HCT116 (cell line): ENCODE results near the gene GPR17. TPM values are rescaled to one million over a fixed set of nuclear protein-coding genes. Genes with fewer than 3 reads are reported as not detected.

Source experiments
- ATAC-seq: fragments of 200-7000 bp; cut with Tn5 transposase; 2 replicates; pipeline ENCODE4 v1.9.1; 2020; ENCODE audit warnings: mild to moderate bottlenecking, moderate library complexity
- BruUV-seq: library from RNA; stranded (reverse); fragments of 400-500 nt; replicated peaks from 2 replicates; lab custom pipeline; 2021; lab: Mats Ljungman, UMichigan
- CTCF ChIA-PET: fragments of 300-600 bp; sonication (Branson Sonifier 250); formaldehyde crosslinking; loops from one replicate; lab custom pipeline; 2021; ENCODE audit warnings: antibody characterized with exemption; lab: Charles Lee
- POLR2A ChIA-PET: fragments of 300-600, 350-600 bp; sonication (Branson Sonifier 250); formaldehyde crosslinking; loops from one replicate; lab custom pipeline; 2021; ENCODE audit warnings: antibody characterized with exemption; lab: Charles Lee
- RAD21 ChIA-PET, 2 experiments: fragments of 300-600 bp; sonication (Branson Sonifier 250); formaldehyde crosslinking; loops; one replicate each; lab custom pipeline; 2023; ENCODE audit warnings: low total read pairs in 2 of 2; ENCODE audit not compliant: uncharacterized antibody in 2 of 2, unreplicated experiment in 2 of 2, low non-redundant PET in 1 of 2; lab: Charles Lee
- DNase-seq: peaks from one replicate; pipeline ENCODE4 v3.0.0-alpha.2; 2010; ENCODE audit warnings: low read depth, low spot score
- H2AFZ ChIP-seq: fragments of 200-600 bp; shearing (Covaris generic), sonication (generic); 2 replicates; pipeline ENCODE4 v1.6.1; 2017; ENCODE audit warnings: low read depth, mixed run types, mixed read lengths, antibody characterized with exemption, low read length; ENCODE audit not compliant: poor library complexity, severe bottlenecking
- H3K27ac ChIP-seq: 2 replicates; pipeline ENCODE4 v1.5.1; 2012; ENCODE audit warnings: low read depth, low read length
- H3K27me3 ChIP-seq: fragments of 200-600 bp; sonication (generic); 2 replicates; pipeline ENCODE4 v1.6.1; 2016; ENCODE audit warnings: mixed run types, low read length, mixed read lengths; ENCODE audit not compliant: insufficient read depth
- H3K36me3 ChIP-seq, 2 experiments: fragments of 200-500 bp in 1 of 2; fragments of 200-600 bp in 1 of 2; sonication (Bioruptor generic) in 1 of 2; sonication (generic) in 1 of 2; 2 replicates each; pipeline versions ENCODE4 v1.5.1 to v1.6.1; 2014 to 2016; ENCODE audit warnings: low read length in 2 of 2, inconsistent platforms in 1 of 2, mixed read lengths in 1 of 2, mixed run types in 1 of 2; ENCODE audit not compliant: insufficient read depth in 2 of 2, control insufficient read depth in 1 of 2
- H3K4me1 ChIP-seq, 2 experiments: fragments of 200-600 bp in 1 of 2; sonication (generic) in 1 of 2; 2 replicates each; pipeline versions ENCODE4 v1.5.1 to v1.6.1; 2012 to 2017; ENCODE audit warnings: low read length in 2 of 2, inconsistent platforms in 1 of 2, mild to moderate bottlenecking in 1 of 2, mixed read lengths in 1 of 2, mixed run types in 1 of 2, moderate library complexity in 1 of 2; ENCODE audit not compliant: insufficient read depth in 2 of 2, control insufficient read depth in 1 of 2
- H3K4me2 ChIP-seq: fragments of 200-600 bp; sonication (generic); 2 replicates; pipeline ENCODE4 v1.6.1; 2017; ENCODE audit warnings: mixed run types, low read length, mixed read lengths
- H3K4me3 ChIP-seq, 2 experiments: fragments of 200-600 bp in 1 of 2; sonication (generic) in 1 of 2; replicated peaks in 1 of 2; 2 replicates each; pipeline ENCODE4 v1.5.1; 2011 to 2016; ENCODE audit warnings: low read length in 2 of 2, control low read depth in 1 of 2, low read depth in 1 of 2, mild to moderate bottlenecking in 1 of 2, mixed read lengths in 1 of 2, mixed run types in 1 of 2
- H3K79me2 ChIP-seq: fragments of 200-600 bp; sonication (generic); 2 replicates; pipeline ENCODE4 v1.6.1; 2017; ENCODE audit warnings: mild to moderate bottlenecking, mixed run types, low read length, moderate library complexity, mixed read lengths; ENCODE audit not compliant: insufficient read depth
- H3K9ac ChIP-seq: fragments of 200-600 bp; sonication (generic); 2 replicates; pipeline ENCODE4 v1.6.1; 2016; ENCODE audit warnings: low read length, mixed read lengths
- H3K9me2 ChIP-seq: fragments of 200-600 bp; sonication (generic), shearing (Covaris generic); 2 replicates; pipeline ENCODE4 v1.6.1; 2017; ENCODE audit warnings: mixed run types, mild to moderate bottlenecking, moderate library complexity; ENCODE audit not compliant: insufficient read depth
- H3K9me3 ChIP-seq, 2 experiments: fragments of 200-500 bp in 1 of 2; fragments of 200-600 bp in 1 of 2; sonication (Bioruptor generic) in 1 of 2; sonication (generic) in 1 of 2; 2 replicates each; pipeline ENCODE4 v1.6.1; 2014 to 2017; ENCODE audit warnings: low read length in 2 of 2, mixed read lengths in 2 of 2, inconsistent platforms in 1 of 2, low read depth in 1 of 2, mild to moderate bottlenecking in 1 of 2, mixed run types in 1 of 2, moderate library complexity in 1 of 2; ENCODE audit not compliant: control insufficient read depth in 1 of 2, insufficient read depth in 1 of 2
- H4K20me1 ChIP-seq: fragments of 200-600 bp; sonication (generic), shearing (Covaris generic); 2 replicates; pipeline ENCODE4 v1.6.1; 2017; ENCODE audit warnings: mixed run types, mild to moderate bottlenecking, moderate library complexity; ENCODE audit not compliant: insufficient read depth
- CBX3 ChIP-seq: IDR thresholded peaks from 2 replicates; pipeline ENCODE4 v1.6.1; 2012; ENCODE audit warnings: low read depth
- CEBPB ChIP-seq: IDR thresholded peaks from 2 replicates; pipeline ENCODE4 v1.6.1; 2012; ENCODE audit warnings: low read depth
- CTCF ChIP-seq, 3 experiments: fragments of 200-600 bp in 1 of 3; sonication (generic) in 1 of 3; IDR thresholded peaks in 2 of 3; conservative IDR thresholded peaks in 1 of 3; 2 replicates each; pipeline ENCODE4 v1.5.1; 2012 to 2017; ENCODE audit warnings: low read depth in 2 of 3, low read length in 2 of 3, antibody characterized with exemption in 1 of 3, borderline replicate concordance in 1 of 3, control low read depth in 1 of 3, mild to moderate bottlenecking in 1 of 3, mixed read lengths in 1 of 3, mixed run types in 1 of 3, moderate library complexity in 1 of 3; ENCODE audit not compliant: insufficient read depth in 1 of 3
- EGR1 ChIP-seq: IDR thresholded peaks from 2 replicates; pipeline ENCODE4 v1.6.1; 2012; ENCODE audit warnings: low read depth
- ELF1 ChIP-seq: IDR thresholded peaks from 2 replicates; pipeline ENCODE4 v1.6.1; 2012; ENCODE audit warnings: low read depth, borderline replicate concordance
- FOSL1 ChIP-seq: IDR thresholded peaks from 2 replicates; pipeline ENCODE4 v1.6.1; 2012; ENCODE audit warnings: low read depth
- JUND ChIP-seq: IDR thresholded peaks from 2 replicates; pipeline ENCODE4 v1.6.1; 2012
- MAX ChIP-seq: IDR thresholded peaks from 2 replicates; pipeline ENCODE4 v1.6.1; 2012
- POLR2A ChIP-seq: IDR thresholded peaks from 2 replicates; pipeline ENCODE4 v1.7.0; 2011; ENCODE audit warnings: borderline replicate concordance; ENCODE audit not compliant: insufficient read depth, insufficient read length; ENCODE audit errors: extremely low read depth
- RAD21 ChIP-seq: IDR thresholded peaks from 2 replicates; pipeline ENCODE4 v1.6.1; 2012; ENCODE audit warnings: low read depth, mild to moderate bottlenecking
- REST ChIP-seq: IDR thresholded peaks from 2 replicates; pipeline ENCODE4 v1.6.1; 2012; ENCODE audit warnings: low read depth
- SIN3A ChIP-seq: IDR thresholded peaks from 2 replicates; pipeline ENCODE4 v1.6.1; 2012; ENCODE audit warnings: low read depth
- SP1 ChIP-seq: IDR thresholded peaks from 2 replicates; pipeline ENCODE4 v1.6.1; 2012; ENCODE audit warnings: low read depth
- ZFX ChIP-seq: fragments of 450-650 bp; IDR thresholded peaks from 2 replicates; pipeline ENCODE4 v1.6.1; 2017
- ZNF274 ChIP-seq: fragments of 200-500 bp; sonication (Bioruptor generic); IDR thresholded peaks from 2 replicates; pipeline ENCODE4 v1.6.1; 2014; ENCODE audit warnings: mild to moderate bottlenecking, low read depth, low read length, inconsistent platforms
- intact Hi-C: fragments of 100-400 bp; cut with micrococcal nuclease; formaldehyde crosslinking; loops from 2 replicates; pipeline ENCODE4 v1.10.0; 2022
- total RNA-seq: library from RNA; stranded (reverse); gene quantifications from one replicate; pipeline ENCODE4 v1.2.1, GENCODE V29; 2021; ENCODE audit not compliant: unreplicated experiment

The GPR17 gene
- total RNA-seq, 1 experiment from 2014 or later = not detected

- H3K36me3 ChIP-seq = no peaks in the 10 kb centered on the region
- TF ChIP-seq REST (no peak), SP1 (no peak), CBX3 (no peak), FOSL1 (no peak), CTCF (IDR thresholded peaks at IDR 0.05 in 2 of 3, conservative IDR thresholded peaks at IDR 0.05 in 1 of 3; ENCODE audit: borderline replicate concordance in 1 of 3, insufficient read depth in 1 of 3, low read depth in 2 of 3, low read length in 2 of 3) (no peak), ZFX (no peak), SIN3A (no peak), EGR1 (no peak), CEBPB (no peak), RAD21 (no peak), ZNF274 (no peak), ELF1 (no peak), JUND (no peak), POLR2A (no peak), MAX (no peak)
- no peak overlapping the region for H2AFZ ChIP-seq
- no peaks in the 10 kb centered on the region for H3K9me2 ChIP-seq
- no peaks in the 10 kb centered on the region for H3K9me3 ChIP-seq
- H3K9ac ChIP-seq = no peak overlapping the region
- peaks cover 0 to 7% of the 10 kb centered on the region in 2 experiments; a peak in 1 of 4 replicates for H3K4me1 ChIP-seq
- ChIA-PET CTCF (no interaction called here), RAD21 (no interaction called here), POLR2A (no interaction called here)
- DNase-seq (no peak), ATAC-seq (no peak)
- no peaks in the 10 kb centered on the region for H3K79me2 ChIP-seq
- H3K4me2 ChIP-seq = no peak overlapping the region
- intact Hi-C loops = loop anchor here (10.0 kb wide), 1 partner anchor 476 kb away; no protein-coding TSS in a partner anchor
- H4K20me1 ChIP-seq = no peaks in the 10 kb centered on the region
- H3K27ac ChIP-seq = no peak overlapping the region
- no peaks in the 10 kb centered on the region for H3K27me3 ChIP-seq
- no TSS peak for BruUV-seq
- no peak overlapping the region for H3K4me3 ChIP-seq
Measured at GRCh38 chr2:127670055-127670956, 24.4 kb downstream of the GPR17 start.
